ENCODE data around the gene PIGA.
A peak's percentile ranks its signal among the peaks of the same experiment; 100 is the strongest.

The PIGA gene, protein sequence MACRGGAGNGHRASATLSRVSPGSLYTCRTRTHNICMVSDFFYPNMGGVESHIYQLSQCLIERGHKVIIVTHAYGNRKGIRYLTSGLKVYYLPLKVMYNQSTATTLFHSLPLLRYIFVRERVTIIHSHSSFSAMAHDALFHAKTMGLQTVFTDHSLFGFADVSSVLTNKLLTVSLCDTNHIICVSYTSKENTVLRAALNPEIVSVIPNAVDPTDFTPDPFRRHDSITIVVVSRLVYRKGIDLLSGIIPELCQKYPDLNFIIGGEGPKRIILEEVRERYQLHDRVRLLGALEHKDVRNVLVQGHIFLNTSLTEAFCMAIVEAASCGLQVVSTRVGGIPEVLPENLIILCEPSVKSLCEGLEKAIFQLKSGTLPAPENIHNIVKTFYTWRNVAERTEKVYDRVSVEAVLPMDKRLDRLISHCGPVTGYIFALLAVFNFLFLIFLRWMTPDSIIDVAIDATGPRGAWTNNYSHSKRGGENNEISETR

GRCh38 chrX:15335135-15336022 lies at the start of gene PIGA:
Gene PIGA, minus strand, starts transcription at chrX:15335523. Its CDS starts 3,593 bp downstream, at chrX:15331930.
- DNase-seq = peak; percentile 75

GRCh38 chrX:15384304-15384703 lies 49.0 kb upstream of the PIGA start, which contains the start of gene VEGFD:
Gene VEGFD, minus strand, starts transcription at chrX:15384413. Its CDS starts 467 bp downstream, at chrX:15383946.
- DNase-seq = no peak

- no peak for DNase-seq
Observed at GRCh38 chrX:15382813-15383212, 47.5 kb upstream of the PIGA start.

DNA sequence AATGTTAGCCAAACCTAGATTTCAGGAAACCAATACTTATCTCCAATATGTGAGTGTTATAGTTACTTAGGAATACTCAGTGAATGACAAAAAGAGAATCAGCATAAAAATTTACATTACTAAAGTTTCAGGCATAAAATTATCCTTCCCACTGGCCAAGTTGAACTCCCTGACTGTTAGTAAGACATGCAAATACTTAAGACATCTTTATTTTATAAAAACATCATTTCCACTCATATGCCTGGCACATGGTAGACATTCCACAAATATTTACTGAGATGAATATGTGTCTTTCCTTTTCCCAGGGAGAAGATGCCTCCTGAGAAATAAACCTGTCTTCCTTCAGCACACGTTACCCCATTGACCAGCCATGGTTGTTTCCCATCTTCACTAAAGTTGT lies 41.6 kb upstream of the PIGA start:
- DNase-seq = no peak

- no peak for DNase-seq
Observed at GRCh38 chrX:15373976-15374375, 38.7 kb upstream of the PIGA start.

DNA sequence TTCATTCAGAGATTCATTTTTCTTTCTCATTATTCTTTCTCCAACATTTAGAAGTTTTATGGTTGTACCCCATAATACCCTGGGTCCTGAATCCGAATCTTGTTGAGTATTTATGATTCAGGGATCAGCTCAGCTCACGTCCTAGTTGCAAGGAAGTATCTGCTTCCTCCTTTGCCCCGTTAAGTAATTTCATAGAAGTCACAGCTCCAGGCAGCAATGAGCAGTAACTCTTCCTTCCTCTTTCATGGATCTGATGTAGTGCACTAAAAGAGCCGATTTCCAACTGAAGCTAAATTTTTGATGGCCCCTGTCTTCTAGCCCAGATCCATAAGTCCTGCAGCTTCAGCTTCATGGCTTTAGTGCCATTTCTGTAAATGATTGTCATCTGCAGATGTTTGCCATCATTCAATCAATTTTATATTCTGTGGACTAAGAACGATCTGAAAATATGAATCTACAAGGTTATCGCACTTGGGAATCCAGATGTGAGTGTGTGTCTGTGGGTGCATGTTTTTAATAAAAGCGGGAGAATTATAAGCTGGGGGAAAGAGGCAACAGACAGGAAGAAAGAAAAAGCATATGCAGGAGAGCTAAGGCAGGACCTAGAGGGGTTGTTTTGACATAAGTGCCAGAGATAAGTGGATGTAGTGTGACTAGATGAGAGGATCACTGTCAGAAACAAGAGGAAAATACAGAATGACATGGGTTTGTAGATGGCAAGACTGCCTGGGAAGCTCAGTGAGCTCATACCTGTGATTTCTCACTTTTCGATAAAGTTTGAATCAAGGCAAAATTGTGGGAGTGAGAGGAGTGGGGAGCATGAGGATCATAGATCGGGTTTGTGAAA lies 31.4 kb upstream of the PIGA start:
- no peak for DNase-seq

DNA sequence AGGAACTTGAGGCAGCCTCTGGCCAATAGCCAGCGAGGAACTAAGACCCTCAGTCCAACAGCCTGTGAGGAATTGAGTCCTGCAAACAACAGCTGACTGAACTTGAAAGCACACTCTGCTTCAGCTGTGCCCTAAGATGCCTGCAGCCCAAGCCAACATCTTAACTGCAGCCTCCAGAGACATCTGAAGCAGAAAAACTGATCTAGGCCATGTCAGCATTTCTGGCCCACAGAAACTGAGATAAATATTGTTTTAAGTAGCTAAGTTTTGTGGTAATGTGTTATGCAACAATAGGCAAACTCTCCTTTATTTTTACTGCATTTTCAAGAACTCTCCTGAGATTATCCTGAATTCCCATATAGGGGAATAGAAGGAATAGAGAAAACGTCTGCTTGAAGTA lies 24.4 kb upstream of the PIGA start:
- DNase-seq = no peak

DNA sequence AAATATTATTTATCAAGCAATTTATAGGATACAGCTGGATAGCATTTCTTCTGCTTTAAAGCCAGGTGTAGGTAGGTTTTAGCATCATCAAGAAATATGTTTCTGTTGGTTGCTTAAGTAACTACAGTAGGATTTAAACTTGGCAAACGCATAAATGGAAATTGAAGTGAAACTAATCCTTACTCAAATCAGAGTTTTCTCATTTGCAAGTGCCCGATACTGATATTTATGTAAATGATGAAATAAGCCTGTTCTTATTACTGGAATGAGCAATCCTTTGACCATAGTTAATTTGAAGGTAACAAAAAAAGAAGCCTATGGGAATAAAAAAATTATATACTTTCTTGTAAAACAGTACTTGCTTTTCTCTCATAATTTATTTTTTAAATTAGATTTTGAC lies 23.2 kb upstream of the PIGA start:
- no peak for DNase-seq

GRCh38 chrX:15356444-15356843 lies 21.1 kb upstream of the PIGA start:
- no peak for DNase-seq

- no peak for DNase-seq
Observed at GRCh38 chrX:15350329-15350996, 15.1 kb upstream of the PIGA start.

DNA sequence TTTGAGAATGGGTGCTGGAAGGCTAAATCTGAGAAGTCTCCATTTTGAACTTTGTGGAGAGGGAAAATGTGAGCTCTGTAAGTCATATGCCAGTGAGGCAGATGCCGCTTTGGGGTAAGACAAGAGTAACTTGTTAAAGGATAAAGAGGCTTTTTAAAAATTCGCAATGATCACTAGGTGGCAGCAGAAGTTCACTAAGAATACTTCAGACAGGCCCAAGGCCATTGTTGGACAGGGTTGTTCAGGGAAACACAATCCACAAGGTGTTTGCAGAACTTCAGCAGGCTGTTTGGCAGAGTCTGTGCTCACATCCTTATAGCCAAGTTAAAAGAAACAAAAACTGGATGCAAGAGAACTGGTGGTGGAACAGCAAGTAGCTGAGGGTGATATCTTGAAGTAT lies 13.7 kb upstream of the PIGA start:
- no peak for DNase-seq

- DNase-seq = no peak
Observed at GRCh38 chrX:15345976-15346375, 10.7 kb upstream of the PIGA start.

DNA sequence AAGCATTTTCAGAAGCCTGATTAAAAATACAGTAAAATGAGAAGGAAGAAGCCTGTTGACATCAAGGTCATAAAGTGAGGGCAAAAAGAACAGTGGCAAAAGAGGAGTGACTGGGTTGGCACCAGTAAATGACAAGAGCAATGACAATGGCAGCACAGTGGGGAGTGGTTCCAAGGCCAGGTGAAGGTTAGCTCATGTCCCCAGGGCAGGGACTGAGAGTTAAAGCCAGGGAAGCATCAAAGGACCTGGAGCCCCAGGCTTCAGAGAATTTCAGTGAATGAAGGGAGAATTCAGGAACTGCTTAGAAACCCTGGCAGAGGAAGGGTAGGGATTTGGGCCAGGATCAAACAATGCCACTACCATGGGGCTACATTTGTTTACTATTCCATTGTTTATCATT lies 8.8 kb upstream of the PIGA start:
- no peak for DNase-seq

- no peak for DNase-seq
Observed at GRCh38 chrX:15343075-15343476, 7.8 kb upstream of the PIGA start.

DNA sequence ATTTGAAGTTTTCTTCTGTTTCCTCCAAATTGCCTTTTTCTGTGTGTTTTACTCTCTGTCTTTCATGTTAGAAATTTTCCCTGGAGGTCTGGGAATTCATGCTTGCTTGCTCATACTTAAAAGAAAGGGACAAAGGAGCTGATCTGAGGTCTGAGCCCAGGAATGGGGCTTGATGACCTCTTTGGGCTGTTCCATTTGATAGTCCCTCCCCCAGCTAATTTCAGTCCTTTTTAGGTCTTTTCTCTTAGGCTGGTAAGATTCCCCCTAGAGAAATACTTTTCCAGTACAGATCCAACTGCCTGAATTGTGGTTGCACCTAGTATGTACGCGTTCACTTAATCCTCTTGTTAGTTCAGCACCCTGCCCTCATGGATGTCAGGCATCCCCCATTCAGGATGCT lies 5.5 kb upstream of the PIGA start:
- no peak for DNase-seq

- peak; percentile 9 for DNase-seq
Observed at GRCh38 chrX:15336023-15336413, 695 bp upstream of the PIGA start.

DNA sequence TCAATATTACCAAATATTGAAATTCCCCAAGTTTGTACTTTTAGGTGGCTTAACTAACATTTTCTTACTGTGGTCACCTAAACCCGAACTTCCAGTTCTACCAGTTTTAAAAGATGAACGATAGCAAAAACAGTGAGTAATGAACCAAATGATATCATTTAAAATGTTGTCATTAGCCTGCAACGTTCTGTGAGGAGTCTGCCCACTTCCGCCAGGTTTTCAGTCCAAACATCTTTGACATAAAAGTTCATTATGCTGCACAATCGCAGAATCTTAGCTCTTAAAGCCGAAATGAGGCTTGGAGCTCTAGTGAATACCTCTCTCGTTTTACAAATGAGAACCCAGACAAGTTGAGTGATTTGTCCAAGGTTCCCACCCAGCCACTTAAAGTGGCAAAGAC lies 762 bp downstream of the PIGA start:
- DNase-seq = no peak

- no peak for DNase-seq
Observed at GRCh38 chrX:15328821-15329220, 6.5 kb downstream of the PIGA start.

- no peak for DNase-seq
Observed at GRCh38 chrX:15328131-15328530, 7.2 kb downstream of the PIGA start.

- DNase-seq = no peak
Observed at GRCh38 chrX:15322472-15322871, 12.9 kb downstream of the PIGA start.

DNA sequence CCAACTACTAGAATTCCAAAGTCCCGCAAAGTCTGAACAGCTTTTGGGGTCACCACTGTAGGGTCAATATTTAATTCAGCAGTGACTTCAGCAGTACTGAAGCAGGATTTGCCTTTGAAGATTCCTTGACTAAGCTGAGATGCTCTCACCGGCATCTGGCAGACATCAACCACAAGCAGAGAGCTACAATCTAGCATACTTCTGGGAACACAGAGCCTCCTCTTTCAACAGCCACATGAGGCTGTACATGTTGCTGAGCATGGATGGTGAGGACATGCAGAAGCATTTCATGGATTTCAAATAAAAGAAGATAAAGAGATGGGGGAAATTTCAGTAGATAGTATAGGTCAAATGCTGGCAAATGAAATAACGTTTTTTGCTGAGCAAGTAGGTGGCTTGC lies 13.3 kb downstream of the PIGA start:
- DNase-seq = no peak

GRCh38 chrX:15321447-15321846 lies 13.9 kb downstream of the PIGA start:
- DNase-seq = no peak

Data from activated T-cell treated with anti-CD3 and anti-CD28 coated beads for 4 hours (primary cell).